PC-3 (cell line): ENCODE data around the gene ARHGAP18. TPM values are rescaled to one million over a fixed set of nuclear protein-coding genes. Genes with fewer than 3 reads are reported as not detected.

Experiments used
- ATAC-seq: fragments of 200-7000 bp; cut with Tn5 transposase; 2 replicates; pipeline ENCODE4 v1.9.1; 2020; ENCODE audit warnings: mild to moderate bottlenecking, moderate library complexity
- BruUV-seq: library from RNA; stranded (reverse); fragments of 400-500 nt; replicated peaks from 2 replicates; lab custom pipeline; 2021; lab: Mats Ljungman, UMichigan
- CTCF ChIA-PET: fragments of 300-600 bp; sonication (Branson Sonifier 250); formaldehyde crosslinking; loops from one replicate; lab custom pipeline; 2022; ENCODE audit warnings: antibody characterized with exemption; lab: Charles Lee
- POLR2A ChIA-PET: fragments of 300-600 bp; sonication (Branson Sonifier 250); formaldehyde crosslinking; loops from one replicate; lab custom pipeline; 2022; ENCODE audit warnings: antibody characterized with exemption; ENCODE audit not compliant: unreplicated experiment; lab: Charles Lee
- DNase-seq: peaks from one replicate; pipeline ENCODE4 v3.0.0-alpha.2; 2015
- H2AFZ ChIP-seq: fragments of 300-600 bp; sonication (generic); 2 replicates; pipeline ENCODE4 v1.6.0; 2016; ENCODE audit warnings: antibody characterized with exemption, low read length
- H3F3A ChIP-seq: fragments of 300-600 bp; sonication (generic); one replicate; pipeline ENCODE4 v1.6.0; 2017; ENCODE audit warnings: antibody characterized with exemption, low read length, control low read depth, mild to moderate bottlenecking; ENCODE audit not compliant: unreplicated experiment
- H3K27ac ChIP-seq: fragments of 300-600 bp; sonication (generic); 2 replicates; pipeline ENCODE4 v1.5.1; 2016; ENCODE audit warnings: mild to moderate bottlenecking, low read length
- H3K27me3 ChIP-seq: fragments of 300-600 bp; sonication (generic); 2 replicates; pipeline ENCODE4 v1.6.1; 2016; ENCODE audit warnings: low read length, mixed read lengths
- H3K36me3 ChIP-seq: fragments of 300-600 bp; sonication (generic); 2 replicates; pipeline ENCODE4 v1.6.1; 2016; ENCODE audit warnings: low read depth, mixed run types, low read length, mixed read lengths
- H3K4me1 ChIP-seq: fragments of 300-600 bp; sonication (generic); 2 replicates; pipeline ENCODE4 v1.5.1; 2016; ENCODE audit warnings: low read length; ENCODE audit not compliant: insufficient read depth
- H3K4me2 ChIP-seq: fragments of 300-600 bp; sonication (generic); 2 replicates; pipeline ENCODE4 v1.6.0; 2016; ENCODE audit warnings: low read length
- H3K4me3 ChIP-seq: fragments of 300-600 bp; sonication (generic); 2 replicates; pipeline ENCODE4 v1.5.1; 2016; ENCODE audit warnings: mild to moderate bottlenecking, low read length, mixed read lengths
- H3K79me2 ChIP-seq: fragments of 300-600 bp; sonication (generic); 2 replicates; pipeline ENCODE4 v1.6.1; 2017; ENCODE audit warnings: low read length, mixed read lengths
- H3K9ac ChIP-seq: fragments of 300-600 bp; sonication (generic); 2 replicates; pipeline ENCODE4 v1.6.0; 2016; ENCODE audit warnings: mild to moderate bottlenecking, low read length
- H3K9me2 ChIP-seq: fragments of 300-600 bp; sonication (generic); replicated peaks from 2 replicates; pipeline ENCODE4 v1.6.1; 2016; ENCODE audit warnings: mixed run types, low read length, mixed read lengths
- H3K9me3 ChIP-seq: fragments of 300-600 bp; sonication (generic); 2 replicates; pipeline ENCODE4 v1.6.1; 2016; ENCODE audit warnings: low read length, mixed read lengths
- H4K20me1 ChIP-seq: fragments of 300-600 bp; sonication (generic); 2 replicates; pipeline ENCODE4 v1.6.1; 2016; ENCODE audit warnings: low read length, mixed read lengths
- EZH2 ChIP-seq: fragments of 300-600 bp; sonication (generic); IDR thresholded peaks from one replicate; pipeline ENCODE4 v1.6.1; 2017; ENCODE audit warnings: antibody characterized with exemption, mild to moderate bottlenecking, low read length; ENCODE audit not compliant: unreplicated experiment
- EZH2phosphoT487 ChIP-seq: fragments of 300-600 bp; sonication (generic); IDR thresholded peaks from 2 replicates; pipeline ENCODE4 v1.6.1; 2018; ENCODE audit warnings: mild to moderate bottlenecking, antibody characterized with exemption, low read length, borderline replicate concordance
- intact Hi-C: fragments of 100-400 bp; cut with micrococcal nuclease; formaldehyde crosslinking; loops from 2 replicates; pipeline ENCODE4 v1.9.0; 2023
- total RNA-seq: library from RNA; depleted of rRNA; stranded (reverse); fragments of >200 nt; gene quantifications from 2 replicates; pipeline ENCODE4 v1.2.3, GENCODE V29; 2014
- TF ChIP-seq, protein P1 (sequence below): fragments of 300-600 bp; sonication (generic); conservative IDR thresholded peaks from 2 replicates; pipeline ENCODE4 v1.5.1; 2017; ENCODE audit warnings: antibody characterized with exemption, low read depth, mild to moderate bottlenecking, low read length

Gene ARHGAP18
- total RNA-seq, 1 experiment from 2014 or later = 5.9 TPM

GRCh38 chr6:129619579-129620233 lies 90.3 kb downstream of the ARHGAP18 start:
- Histone ChIP-seq H3F3A (no peaks in the 10 kb centered on the region), H3K4me2 (no peak overlapping the region), H3K79me2 (no peaks in the 10 kb centered on the region), H3K36me3 (no peaks in the 10 kb centered on the region), H3K9ac (no peak overlapping the region), H2AFZ (no peak overlapping the region), H3K4me1 (no peaks in the 10 kb centered on the region), H3K27ac (no peak overlapping the region), H4K20me1 (no peaks in the 10 kb centered on the region), H3K9me3 (no peaks in the 10 kb centered on the region), H3K27me3 (no peaks in the 10 kb centered on the region), H3K9me2 (no peaks in the 10 kb centered on the region), H3K4me3 (no peak overlapping the region)
- CTCF ChIA-PET = no interaction called here
- POLR2A ChIA-PET = no interaction called here
- intact Hi-C loops = no loop called here
- no peak for DNase-seq
- ATAC-seq = no peak
- no TSS peak for BruUV-seq
- TF ChIP-seq EZH2 = no peak
- TF ChIP-seq EZH2phosphoT487 = no peak
- TF ChIP-seq, protein P1, sequence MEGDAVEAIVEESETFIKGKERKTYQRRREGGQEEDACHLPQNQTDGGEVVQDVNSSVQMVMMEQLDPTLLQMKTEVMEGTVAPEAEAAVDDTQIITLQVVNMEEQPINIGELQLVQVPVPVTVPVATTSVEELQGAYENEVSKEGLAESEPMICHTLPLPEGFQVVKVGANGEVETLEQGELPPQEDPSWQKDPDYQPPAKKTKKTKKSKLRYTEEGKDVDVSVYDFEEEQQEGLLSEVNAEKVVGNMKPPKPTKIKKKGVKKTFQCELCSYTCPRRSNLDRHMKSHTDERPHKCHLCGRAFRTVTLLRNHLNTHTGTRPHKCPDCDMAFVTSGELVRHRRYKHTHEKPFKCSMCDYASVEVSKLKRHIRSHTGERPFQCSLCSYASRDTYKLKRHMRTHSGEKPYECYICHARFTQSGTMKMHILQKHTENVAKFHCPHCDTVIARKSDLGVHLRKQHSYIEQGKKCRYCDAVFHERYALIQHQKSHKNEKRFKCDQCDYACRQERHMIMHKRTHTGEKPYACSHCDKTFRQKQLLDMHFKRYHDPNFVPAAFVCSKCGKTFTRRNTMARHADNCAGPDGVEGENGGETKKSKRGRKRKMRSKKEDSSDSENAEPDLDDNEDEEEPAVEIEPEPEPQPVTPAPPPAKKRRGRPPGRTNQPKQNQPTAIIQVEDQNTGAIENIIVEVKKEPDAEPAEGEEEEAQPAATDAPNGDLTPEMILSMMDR = no peak

- DNase-seq (no peak), ATAC-seq (no peak)
- BruUV-seq = no TSS peak
- Histone ChIP-seq H4K20me1 (no peaks in the 10 kb centered on the region), H3K36me3 (no peaks in the 10 kb centered on the region), H3K4me2 (no peak overlapping the region), H3K79me2 (no peaks in the 10 kb centered on the region), H3K4me1 (no peaks in the 10 kb centered on the region), H3K9ac (no peak overlapping the region), H3F3A (no peaks in the 10 kb centered on the region), H3K9me3 (no peaks in the 10 kb centered on the region), H3K27me3 (no peaks in the 10 kb centered on the region), H3K27ac (no peak overlapping the region), H3K9me2 (no peaks in the 10 kb centered on the region), H3K4me3 (no peak overlapping the region), H2AFZ (no peak overlapping the region)
- intact Hi-C loops = no loop called here
- TF ChIP-seq, protein P1 = no peak
- no peak for TF ChIP-seq EZH2
- no peak for TF ChIP-seq EZH2phosphoT487
- ChIA-PET CTCF (no interaction called here), POLR2A (no interaction called here)
Measured at GRCh38 chr6:129617986-129618385, 92.0 kb downstream of the ARHGAP18 start.

- Histone ChIP-seq H3K4me2 (no peak overlapping the region), H3K9me3 (no peaks in the 10 kb centered on the region), H3K36me3 (no peaks in the 10 kb centered on the region), H3K79me2 (no peaks in the 10 kb centered on the region), H3K4me1 (no peaks in the 10 kb centered on the region), H3K27ac (no peak overlapping the region), H3K4me3 (no peak overlapping the region), H3K9me2 (no peaks in the 10 kb centered on the region), H3K9ac (no peak overlapping the region), H4K20me1 (no peaks in the 10 kb centered on the region), H3F3A (no peaks in the 10 kb centered on the region), H3K27me3 (no peaks in the 10 kb centered on the region), H2AFZ (no peak overlapping the region)
- no TSS peak for BruUV-seq
- ATAC-seq = no peak
- POLR2A ChIA-PET = no interaction called here
- DNase-seq = no peak
- CTCF ChIA-PET = no interaction called here
- intact Hi-C loops = no loop called here
- no peak for TF ChIP-seq EZH2
- TF ChIP-seq, protein P1 = no peak
- TF ChIP-seq EZH2phosphoT487 = no peak
Measured at GRCh38 chr6:129615496-129615895, 94.5 kb downstream of the ARHGAP18 start.
